OCI-LY1 (cell line): Measurements from ENCODE around the gene EYS.

Experiments
- EZH2 ChIP-seq: fragments of 200-600 bp; sonication (generic), shearing (Covaris generic); IDR thresholded peaks from 2 replicates; pipeline ENCODE4 v1.8.0; 2017; ENCODE audit warnings: borderline replicate concordance, mixed run types, mild to moderate bottlenecking, antibody characterized with exemption, low read length, moderate library complexity, mixed read lengths
- TF ChIP-seq, protein P1 (sequence below): fragments of 200-600 bp; sonication (generic), shearing (Covaris generic); IDR thresholded peaks from 2 replicates; pipeline ENCODE4 v1.5.1; 2017; ENCODE audit warnings: mild to moderate bottlenecking, antibody characterized with exemption, low read length, moderate library complexity, mixed read lengths

DNA sequence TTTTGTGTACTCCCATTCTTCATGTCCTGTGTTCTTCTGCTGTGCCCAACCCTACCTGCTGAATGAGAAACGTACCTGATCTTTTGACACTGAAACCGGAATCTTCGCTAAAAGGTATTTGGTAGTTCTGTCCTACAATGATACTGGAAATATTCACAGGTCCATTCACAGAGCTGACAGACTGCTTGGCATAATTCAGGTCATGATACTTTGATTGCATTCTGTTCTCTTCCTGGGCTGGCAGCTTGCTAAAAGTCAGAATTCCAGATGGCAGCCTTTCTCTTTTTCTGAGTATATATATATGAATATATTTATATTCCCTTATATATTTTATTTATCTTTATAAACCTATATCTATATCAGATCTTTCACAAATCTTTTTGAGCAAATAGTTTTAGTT is 1696.4 kb downstream of the EYS start:
- TF ChIP-seq, protein P1, sequence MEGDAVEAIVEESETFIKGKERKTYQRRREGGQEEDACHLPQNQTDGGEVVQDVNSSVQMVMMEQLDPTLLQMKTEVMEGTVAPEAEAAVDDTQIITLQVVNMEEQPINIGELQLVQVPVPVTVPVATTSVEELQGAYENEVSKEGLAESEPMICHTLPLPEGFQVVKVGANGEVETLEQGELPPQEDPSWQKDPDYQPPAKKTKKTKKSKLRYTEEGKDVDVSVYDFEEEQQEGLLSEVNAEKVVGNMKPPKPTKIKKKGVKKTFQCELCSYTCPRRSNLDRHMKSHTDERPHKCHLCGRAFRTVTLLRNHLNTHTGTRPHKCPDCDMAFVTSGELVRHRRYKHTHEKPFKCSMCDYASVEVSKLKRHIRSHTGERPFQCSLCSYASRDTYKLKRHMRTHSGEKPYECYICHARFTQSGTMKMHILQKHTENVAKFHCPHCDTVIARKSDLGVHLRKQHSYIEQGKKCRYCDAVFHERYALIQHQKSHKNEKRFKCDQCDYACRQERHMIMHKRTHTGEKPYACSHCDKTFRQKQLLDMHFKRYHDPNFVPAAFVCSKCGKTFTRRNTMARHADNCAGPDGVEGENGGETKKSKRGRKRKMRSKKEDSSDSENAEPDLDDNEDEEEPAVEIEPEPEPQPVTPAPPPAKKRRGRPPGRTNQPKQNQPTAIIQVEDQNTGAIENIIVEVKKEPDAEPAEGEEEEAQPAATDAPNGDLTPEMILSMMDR = no peak
- TF ChIP-seq EZH2 = no peak
